Activated CD8-positive, alpha-beta memory T cell treated with anti-CD3 and anti-CD28 coated beads, Interleukin-2, amount 50 U/mL, for 4 hours (primary cell): ENCODE measurements around the gene ATP6V0D1.
"Not testable (repeated sequence)": the region's sequence is repeated elsewhere in the genome, so short reads cannot be mapped to it uniquely, and the experiment has no call there.

Experiments
- DNase-seq: peaks from one replicate; pipeline ENCODE4 v3.0.0-alpha.2; 2020

Gene ATP6V0D1

DNA sequence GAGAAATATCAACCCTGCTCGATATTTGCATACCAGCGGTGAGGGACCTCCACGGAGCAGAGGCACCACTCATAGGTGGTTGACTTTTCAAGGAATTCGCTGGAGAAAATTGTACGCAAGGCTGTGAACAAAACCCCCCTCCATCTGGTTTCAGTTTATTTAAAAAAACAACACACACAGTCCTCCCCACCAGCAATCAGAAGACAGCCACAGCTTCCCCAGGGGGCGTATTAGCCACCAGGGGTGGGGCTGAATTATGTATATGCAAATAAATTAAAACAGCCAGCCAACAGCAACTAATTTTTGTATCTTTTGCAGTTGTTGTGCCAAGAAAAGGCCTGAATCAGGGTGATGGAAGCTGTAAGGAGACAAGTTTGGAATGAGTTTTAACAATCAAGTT, 55.9 kb downstream of the ATP6V0D1 start:
- DNase-seq = no peak

DNA sequence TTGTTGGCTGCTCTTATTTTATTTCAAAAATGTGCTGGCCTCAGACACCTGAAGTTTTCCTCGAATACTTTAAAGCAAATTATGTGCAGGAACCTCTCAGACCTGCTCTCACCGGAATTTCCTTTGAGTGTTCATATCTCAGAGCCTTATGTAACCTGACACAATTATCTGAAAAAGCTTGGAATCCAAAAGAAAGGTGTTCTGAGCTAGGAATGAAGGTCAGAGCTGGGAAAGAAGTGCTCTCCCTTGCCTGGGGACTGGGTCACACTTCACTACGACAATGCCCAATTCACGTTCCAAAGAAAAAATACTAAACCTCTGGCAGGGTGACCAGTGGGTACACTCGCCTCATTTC, 56.7 kb downstream of the ATP6V0D1 start:
- DNase-seq = no peak

DNA sequence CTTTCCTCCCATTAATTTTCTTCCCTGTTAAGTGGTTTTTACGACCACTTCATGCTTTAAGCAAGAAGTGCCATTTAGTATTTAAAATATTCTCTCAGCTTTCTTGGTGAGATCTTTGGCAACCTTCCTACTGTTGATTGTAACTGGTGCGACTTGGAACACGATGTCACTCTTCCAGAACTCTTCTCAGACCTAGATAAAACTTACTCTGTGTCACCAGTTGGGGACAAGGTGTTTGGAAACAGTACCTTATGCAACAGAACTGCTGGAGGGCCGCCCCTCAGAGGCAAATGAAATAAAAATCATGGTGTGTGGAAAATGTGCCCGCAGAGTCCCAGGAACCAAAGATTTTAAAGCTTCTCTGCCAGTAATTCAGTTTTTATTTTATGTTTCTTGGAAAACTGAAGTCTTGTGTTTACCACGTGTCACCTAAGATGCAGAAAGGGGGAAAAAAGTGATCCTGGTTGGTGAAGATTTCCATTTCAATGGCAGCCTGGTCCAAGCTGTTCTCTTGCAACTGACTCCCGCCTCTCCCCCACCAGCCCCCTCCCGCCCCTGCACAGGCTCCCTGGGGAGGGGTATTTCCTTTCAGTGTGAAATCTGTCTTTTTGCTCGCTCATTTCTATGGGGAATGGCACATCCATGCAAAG, 57.2 kb downstream of the ATP6V0D1 start:
- DNase-seq = no peak

DNA sequence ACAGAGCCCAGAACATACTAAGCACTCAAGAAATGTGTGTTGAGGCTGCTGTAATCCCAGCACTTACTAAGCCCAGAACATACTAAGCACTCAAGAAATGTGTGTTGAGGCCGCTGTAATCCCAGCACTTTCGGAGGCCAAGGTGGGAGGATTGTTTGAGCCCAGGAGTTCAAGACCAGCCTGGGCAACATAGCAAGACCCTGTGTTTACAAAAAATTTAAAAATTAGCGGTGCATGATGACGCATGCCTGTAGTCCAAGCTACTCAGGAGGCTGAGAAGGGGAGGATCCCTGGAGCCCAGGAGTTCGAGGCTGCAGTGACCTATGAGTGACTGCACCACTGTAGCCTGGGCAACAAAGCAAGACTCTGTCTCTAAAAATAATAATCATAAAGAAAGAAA, 57.9 kb downstream of the ATP6V0D1 start:
- DNase-seq = no peak

DNA sequence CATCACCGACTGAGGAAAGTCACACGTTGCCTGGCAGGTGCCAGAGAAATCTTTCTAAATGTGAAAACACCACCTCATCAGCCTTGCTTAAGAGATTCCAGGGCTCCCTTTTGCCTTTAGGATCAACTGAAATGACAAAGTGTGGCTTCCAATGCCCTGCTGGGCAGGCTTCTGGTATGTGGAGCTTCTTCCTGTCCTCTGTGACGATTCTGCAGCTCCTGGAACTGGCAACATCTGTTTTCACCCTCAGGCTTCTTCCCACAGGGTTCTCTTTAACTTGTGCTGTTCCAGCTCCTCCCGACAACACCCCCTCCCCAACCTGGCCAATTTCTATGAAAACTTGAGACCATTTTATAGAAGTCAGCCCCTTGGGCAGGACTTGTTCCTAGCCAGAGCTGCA, 59.9 kb downstream of the ATP6V0D1 start:
- no peak for DNase-seq

- no peak for DNase-seq
Measured at GRCh38 chr16:67419931-67420330, 61.0 kb downstream of the ATP6V0D1 start.

DNA sequence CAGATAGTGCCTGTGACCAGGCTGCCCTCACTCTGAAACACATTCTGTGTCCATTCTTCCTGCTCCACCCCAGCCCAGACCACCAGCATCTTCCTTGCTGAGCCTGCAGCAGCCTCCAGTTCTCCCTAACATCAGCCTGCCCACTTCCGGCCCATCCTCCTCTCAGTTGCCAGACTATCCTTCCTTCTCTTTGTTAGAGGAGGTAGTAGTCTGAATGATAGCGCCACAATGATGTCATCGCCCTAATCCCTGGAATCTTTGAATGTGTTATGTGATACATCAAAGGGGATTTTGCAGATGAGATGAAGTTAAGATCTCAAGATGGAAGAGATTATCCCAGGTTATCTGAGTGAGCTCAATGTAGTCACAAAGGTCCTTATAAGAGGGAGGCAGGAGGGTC, 61.5 kb downstream of the ATP6V0D1 start:
- no peak for DNase-seq

DNA sequence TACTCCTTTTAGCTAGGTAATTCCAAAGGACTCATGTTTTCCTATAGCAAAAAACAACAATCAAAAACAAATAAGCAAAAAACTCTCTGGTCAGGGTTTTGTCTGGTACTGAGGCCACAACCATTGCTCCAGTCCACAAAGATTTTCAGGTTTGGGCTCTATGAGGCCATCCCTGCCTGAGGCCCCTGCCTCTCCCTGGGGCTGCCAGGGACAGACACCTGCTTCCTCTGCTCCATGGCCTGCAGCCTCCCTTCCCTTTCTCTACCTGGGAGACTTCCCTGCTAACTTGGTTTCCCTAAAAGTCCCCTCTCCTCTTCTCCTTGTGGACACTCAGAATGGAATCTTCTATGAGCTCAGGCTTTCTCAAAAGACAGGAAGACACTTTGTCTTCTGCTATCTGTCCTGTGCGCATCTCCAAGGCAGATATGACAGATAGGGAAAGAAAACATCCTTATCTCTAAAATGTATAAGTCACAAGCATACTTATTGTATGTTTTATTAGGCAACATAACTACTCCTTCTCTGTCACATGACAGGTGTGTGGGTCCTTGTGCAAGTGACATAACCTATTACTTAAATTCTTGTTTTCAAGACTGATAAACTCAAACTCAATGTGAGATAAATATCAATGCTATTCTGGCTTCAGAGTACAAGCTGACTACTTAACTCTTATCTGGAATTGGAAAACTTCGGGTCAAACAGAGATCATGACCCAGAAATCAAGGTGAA, 63.5 kb downstream of the ATP6V0D1 start:
- DNase-seq = no peak

- peak; percentile 52 for DNase-seq
Measured at GRCh38 chr16:67415872-67416793, 64.8 kb downstream of the ATP6V0D1 start, which contains the start of gene ZDHHC1. Gene ZDHHC1 (minus strand): TSS chr16:67416477. CDS start chr16:67407775, 8,702 bp downstream.

DNA sequence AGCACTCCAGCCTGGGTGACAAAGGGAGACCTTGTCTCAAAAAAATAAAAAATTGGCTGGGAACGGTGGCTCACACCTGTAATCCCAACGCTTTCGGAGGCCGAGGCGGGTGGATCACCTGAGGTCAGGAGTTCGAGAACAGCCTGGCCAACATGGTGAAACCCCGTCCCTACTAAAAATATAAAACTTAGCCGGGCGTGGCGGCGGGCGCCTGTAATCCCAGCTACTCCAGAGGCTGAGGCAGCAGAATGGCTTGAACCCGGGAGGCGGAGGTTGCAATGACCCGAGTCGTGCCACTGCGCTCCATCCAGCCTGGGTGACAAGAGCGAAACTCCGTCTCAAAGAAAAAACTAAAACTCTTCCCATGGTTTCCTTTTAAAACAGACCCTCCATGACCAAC, 65.5 kb downstream of the ATP6V0D1 start:
- DNase-seq = not testable (repeated sequence)

DNA sequence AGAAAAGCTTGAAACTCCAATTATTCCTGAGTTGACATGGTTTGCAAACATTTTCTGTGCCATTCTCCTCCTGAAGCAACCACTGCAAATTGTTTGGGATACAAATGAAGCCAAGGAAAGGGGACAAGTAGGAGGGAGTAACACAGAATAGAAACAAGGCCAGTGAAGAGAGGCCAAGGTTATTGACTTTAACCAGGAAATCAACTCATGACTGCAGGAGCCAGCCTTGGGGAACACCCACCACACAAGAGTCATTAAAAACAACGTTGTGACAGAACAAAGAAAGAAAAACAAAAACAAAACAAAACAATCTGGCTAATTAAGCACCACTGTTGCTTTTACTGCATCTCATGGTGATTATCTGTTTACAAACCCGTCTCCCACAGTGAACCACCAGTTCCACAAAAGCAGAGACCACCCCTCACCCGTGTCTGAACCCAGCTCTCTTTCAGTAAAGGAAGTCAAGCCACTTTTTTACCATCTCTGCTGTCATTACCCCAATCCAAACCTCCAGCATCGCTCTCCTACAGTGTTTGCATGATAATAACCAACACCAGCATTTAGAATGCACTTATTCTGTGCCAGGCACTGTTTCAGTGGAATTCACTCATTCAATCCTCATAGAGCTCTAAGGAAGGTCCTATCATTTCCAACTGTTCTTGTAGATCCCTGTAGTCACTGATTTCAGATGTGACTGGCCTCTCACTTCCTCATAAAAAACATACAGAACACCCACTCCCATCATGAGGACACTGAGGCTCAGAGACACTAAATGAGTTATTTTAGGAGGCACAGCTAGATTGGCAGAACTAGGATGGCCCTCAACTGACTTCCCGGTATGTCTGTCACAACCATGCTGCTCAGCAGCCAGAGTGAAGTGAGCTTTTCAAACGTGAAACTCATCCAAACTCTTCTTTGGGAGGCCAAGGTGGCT, 66.7 kb downstream of the ATP6V0D1 start:
- no peak for DNase-seq

DNA sequence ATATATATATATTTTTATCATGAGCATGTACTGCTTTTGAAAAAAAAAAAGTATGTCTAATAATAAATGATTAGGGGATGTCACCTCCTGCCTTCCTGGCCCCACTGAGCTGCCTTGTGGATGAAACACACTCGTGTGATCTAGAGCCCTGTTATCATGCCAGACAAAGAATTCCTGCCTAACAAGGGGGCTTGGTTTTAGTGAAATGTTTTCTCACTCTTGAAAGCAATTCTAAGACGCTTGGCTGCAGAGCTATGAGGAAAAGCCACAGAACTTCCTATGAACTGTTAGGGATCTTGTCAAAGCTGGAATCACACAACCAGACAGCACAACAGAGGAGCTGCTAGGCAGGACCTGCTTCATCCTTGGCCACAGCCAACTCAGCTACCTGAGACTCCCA, 68.7 kb downstream of the ATP6V0D1 start:
- DNase-seq = no peak

DNA sequence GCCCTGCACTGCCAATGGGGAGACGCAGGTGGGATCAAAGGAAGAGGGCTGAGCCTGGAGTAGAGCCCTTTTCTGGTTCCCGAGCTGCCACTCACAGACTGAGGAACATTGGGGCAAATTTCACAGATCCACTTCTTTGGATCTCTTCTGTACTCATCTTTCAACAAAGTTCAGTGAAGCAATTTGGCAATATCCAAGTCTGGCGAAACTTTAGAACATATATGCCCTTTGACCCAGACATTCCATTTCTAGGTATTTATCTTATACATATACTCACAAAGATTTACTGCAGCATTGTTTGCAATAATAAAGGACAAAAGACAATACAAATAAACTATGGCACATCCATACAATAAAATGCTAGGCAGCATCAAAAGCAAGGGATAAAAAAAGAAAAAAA, 69.6 kb downstream of the ATP6V0D1 start:
- no peak for DNase-seq

GRCh38 chr16:67409631-67410030, 71.3 kb downstream of the ATP6V0D1 start:
- DNase-seq = no peak

DNA sequence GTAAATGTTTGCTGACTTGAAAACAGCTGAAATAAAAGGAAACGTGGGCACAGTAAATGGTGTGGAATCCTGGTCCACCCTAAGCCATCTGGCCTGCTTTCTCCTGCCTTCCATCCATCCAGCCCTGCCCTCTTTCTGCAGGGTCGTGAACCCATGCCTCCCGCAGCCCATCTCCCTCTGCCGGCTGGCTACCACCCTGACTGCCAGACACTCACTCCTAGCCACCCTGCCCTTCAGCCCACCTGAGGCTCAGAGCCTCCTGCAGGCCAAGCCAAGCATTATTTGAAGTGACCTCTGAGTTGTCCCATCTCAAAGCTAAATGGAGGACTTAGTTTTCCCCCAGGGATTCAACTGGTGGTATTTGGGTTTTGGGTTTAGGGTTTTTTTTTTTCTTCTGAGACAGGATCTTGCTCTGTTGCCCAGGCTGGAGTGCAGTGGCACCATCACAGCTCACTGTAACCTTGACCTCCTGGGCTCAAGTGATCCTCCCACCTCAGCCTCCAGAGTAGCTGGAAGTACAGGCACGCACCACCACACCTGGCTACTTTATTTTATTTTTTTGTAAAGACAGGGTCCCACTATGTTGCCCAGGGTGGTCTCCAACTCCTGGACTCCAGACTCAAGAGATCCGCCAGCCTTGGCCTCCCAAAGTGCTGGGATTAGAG, 73.0 kb downstream of the ATP6V0D1 start:
- no peak for DNase-seq

GRCh38 chr16:67407176-67407787, 73.7 kb downstream of the ATP6V0D1 start:
- no peak for DNase-seq

- DNase-seq = no peak
Measured at GRCh38 chr16:67406111-67406971, 74.6 kb downstream of the ATP6V0D1 start.

DNA sequence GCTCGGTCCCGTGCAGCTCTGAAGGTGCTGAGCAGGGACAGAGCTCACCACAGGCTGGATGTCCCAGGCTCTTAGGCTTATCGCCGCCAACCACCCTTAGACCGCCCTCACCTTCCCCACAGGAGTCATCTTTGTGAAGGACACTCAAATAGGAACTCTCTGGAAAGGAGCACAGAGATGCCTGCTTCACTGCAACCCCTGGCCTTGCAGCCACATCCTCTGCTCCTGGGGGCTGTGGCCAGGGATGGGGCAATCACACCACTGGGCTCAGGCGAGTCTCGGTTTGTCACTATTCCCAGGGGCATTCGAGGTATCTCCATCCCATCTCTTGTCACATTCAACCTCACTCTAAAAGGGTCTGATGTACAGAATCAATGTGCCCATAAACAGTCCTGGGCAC, 75.6 kb downstream of the ATP6V0D1 start:
- no peak for DNase-seq

GRCh38 chr16:67404740-67405226, 76.2 kb downstream of the ATP6V0D1 start:
- no peak for DNase-seq

DNA sequence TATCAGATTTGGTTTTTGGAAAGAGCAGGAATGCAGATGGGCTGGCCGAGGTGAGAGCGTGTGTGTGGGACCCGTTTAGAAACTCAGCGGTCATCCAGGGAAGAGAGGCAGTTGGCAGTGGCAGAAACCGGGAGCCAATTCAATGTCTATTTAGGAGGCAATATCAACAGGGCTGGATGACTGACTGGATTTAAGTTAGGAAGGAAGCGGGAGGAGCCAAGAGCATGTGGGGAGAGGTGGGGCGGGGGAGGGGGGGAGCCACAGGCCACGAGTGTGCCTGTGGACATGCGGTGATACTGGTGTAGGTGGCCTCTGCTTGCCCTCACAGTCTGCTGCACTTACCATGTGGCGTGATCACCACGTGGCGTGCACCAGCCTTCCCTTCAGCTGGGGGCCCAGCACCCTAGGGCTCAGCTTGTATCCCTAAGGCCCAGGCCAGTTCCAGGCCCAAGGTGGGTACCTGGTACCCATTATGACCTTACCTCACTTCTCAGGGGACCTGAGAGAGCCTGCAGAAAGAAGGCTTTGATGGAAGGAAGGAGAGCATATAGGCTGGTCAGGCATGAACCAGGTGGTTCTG, 76.9 kb downstream of the ATP6V0D1 start:
- no peak for DNase-seq
